ENCODE data around the gene LRRC7.
A peak's percentile ranks its signal among the peaks of the same experiment; 100 is the strongest.

The LRRC7 gene

GRCh38 chr1:69567652-69568420, at the start of gene LRRC7:
Gene LRRC7, plus strand, starts transcription at chr1:69567922. Its CDS starts 718 bp downstream, at chr1:69568640.
- peak in 1 of 2 experiments; percentile 14 for DNase-seq

DNA sequence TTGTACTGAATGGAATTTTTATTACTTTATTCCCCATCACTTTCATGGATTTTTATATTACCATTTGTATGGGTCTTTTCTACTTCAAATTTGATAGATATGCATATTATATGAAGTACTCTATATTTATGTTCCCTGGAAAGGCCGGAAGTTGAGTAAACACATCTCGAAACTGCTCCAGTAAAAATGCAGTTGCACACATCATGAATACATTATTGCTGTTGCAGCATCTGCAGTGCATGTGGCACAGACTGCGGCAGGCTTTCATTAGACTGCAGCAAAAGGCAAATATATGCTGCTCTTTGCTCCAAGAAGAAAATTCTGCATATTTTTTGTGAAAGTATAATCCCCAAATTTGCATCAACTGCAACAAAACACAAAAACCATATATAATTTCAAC, 48.7 kb upstream of the LRRC7 start:
- no peak for DNase-seq

DNA sequence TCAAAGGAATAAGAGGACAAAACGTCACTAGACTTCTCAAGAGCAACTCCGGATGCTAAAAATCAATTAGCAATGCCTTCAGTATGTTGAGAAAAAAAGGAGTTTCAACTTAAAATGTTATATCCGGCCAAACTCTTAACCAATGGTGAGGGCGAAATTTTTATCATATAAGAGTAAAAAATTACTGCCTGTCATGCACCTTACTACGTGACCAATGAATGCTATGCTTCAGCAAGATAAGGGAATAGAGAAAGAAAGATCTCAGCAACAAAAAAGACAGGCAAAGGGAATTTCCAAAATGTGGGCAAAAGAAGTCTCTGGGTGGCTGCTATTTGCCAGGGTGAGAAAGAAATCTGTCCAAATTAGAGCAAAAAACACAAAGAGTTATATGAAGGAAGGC, 47.4 kb upstream of the LRRC7 start:
- DNase-seq = no peak

GRCh38 chr1:69523032-69523431, 44.7 kb upstream of the LRRC7 start:
- DNase-seq = no peak

GRCh38 chr1:69523461-69523860, 44.3 kb upstream of the LRRC7 start:
- DNase-seq = no peak

DNA sequence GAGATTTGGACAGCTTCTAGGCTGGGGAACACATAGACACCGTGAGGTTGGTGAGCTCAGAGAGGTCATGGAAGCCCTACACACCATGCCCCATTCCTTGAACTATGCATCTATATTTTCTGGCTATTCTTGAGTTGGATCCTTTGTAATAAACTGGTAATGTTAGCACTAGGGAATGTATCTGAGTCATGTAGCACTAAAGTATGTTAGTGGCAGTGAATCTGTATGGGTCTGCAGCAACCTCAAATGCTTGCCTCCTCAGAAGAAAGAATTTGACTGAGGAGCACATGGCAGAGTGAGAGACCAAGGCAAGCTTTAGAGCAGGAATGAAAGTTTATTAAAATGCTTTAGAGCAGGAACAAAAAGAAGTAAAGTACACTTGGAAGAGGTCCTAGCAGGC, 43.7 kb upstream of the LRRC7 start:
- no peak for DNase-seq

GRCh38 chr1:69527273-69527672, 40.4 kb upstream of the LRRC7 start:
- no peak for DNase-seq

DNA sequence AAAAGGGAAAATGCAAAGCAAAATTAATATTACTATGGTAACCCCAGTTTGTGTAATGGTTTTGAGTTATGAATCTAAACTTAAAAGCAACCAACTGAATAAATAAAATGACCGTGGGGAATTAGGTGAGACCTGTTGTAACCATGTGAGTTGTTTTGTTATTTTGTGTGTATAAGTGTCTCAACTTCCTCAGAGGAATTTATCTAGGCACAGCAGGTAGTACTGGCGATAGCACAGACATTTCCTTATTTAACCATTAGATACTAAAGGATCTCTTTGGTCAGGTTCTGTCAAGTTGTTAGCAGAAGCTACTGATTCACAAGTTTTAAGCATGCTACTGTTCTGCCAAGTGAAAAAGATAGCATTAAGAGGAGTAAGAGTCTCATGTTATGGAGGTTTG, 39.3 kb upstream of the LRRC7 start:
- DNase-seq = no peak

- no peak for DNase-seq
These were observed 34.4 kb upstream of the LRRC7 start for GRCh38 chr1:69533343-69533742.

DNA sequence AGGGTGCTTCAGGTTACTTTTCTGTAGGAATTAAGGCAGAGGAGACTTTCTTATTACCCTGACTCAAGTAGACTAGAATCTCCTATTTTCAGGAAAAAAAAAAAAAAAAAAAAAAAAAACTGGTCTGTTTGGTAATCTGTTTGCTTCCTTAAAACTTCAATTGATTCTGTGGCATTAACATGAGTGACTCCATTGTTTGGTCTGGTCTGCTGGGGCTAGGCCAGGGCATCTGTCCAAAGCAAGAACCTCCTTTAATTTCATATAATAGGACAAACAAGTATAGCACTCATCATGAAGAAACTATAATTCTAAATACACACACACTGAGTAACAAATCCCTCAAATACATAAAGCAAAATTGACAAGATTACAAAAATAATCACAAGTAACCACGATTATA, 32.9 kb upstream of the LRRC7 start:
- DNase-seq = no peak

DNA sequence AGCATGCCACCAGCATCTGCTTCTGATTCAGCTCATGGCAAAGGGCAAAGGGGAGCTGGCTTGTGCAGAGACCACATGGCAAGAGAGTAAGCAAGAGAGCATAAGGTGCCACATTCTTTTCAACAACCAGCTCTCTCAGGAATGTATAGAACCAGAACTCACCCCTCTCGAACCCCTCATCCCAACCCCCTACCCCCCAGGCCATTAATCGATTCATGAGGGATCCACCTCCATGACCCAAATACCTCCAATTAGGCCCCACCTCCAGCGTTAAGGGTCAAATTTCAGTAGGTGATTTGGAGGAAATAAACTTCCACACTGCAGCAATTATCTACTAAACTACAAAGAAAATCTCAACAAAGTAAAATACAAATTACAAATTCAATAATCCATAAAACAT, 32.2 kb upstream of the LRRC7 start:
- no peak for DNase-seq

GRCh38 chr1:69540052-69540451, 27.7 kb upstream of the LRRC7 start:
- DNase-seq = no peak

GRCh38 chr1:69551476-69552324, 16.0 kb upstream of the LRRC7 start:
- DNase-seq = no peak

GRCh38 chr1:69553726-69554125, 14.0 kb upstream of the LRRC7 start:
- DNase-seq = no peak

- DNase-seq = no peak
These were observed 876 bp downstream of the LRRC7 start for GRCh38 chr1:69568421-69569174.

DNA sequence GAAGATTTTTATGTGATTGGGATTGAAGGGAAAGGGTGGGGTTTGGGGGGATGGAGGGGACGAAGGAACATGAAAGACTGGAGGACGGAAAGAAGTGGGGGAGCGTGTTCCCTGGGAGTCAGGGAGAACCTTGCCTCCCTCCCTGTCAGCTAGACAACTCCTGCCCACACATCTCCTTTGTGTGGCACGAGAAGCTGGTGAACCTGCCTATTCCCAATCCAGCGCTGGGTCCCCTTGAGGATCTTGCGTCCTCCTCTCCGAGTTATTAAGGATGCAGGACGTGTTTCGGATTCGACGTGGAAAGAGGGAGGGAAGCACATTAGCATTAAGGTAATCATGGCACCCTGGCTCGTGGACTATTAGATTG, 1.4 kb downstream of the LRRC7 start:
- no peak for DNase-seq

DNA sequence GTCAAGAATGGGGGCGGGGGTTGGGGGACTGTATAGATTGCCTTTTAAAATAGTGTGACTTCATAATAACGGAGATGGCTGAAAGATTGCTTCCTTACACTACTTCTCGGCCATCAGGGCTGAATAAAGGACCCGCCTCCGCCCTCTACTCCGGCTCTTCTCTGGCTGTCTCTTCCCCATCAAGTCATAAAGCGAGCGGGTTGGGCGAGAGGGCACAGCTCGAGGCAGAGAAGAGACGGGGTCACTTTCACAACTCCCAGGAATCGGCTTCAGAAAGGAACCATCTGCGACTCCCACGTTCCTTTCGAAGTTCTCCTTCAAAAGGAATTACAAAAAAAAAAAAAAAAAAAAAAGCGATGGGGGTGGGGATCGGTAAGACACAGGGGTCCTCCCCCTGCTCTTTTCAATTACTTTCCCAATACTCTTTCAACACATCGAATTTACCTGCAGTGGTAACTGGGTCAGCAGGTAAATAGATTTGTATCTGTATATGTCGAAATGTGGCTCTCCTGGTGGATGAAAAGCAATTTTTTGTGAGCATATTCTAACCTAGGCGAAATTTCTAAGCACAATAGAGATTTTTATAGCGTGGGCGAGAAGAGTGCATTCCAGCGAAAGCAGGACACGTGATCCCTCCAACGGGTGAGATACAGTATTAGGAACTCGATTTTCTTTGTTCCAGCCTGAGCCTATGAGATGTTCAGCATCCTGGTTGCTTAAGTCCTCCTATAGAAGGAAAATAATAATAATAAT, 2.0 kb downstream of the LRRC7 start:
- DNase-seq = no peak

GRCh38 chr1:69570356-69570755, 2.6 kb downstream of the LRRC7 start:
- no peak for DNase-seq

GRCh38 chr1:69572921-69573320, 5.2 kb downstream of the LRRC7 start:
- no peak for DNase-seq

- DNase-seq = no peak
These were observed 6.2 kb downstream of the LRRC7 start for GRCh38 chr1:69573911-69574310.

GRCh38 chr1:69585666-69586065, 17.9 kb downstream of the LRRC7 start:
- no peak for DNase-seq

GRCh38 chr1:69587391-69587790, 19.7 kb downstream of the LRRC7 start:
- no peak for DNase-seq

DNA sequence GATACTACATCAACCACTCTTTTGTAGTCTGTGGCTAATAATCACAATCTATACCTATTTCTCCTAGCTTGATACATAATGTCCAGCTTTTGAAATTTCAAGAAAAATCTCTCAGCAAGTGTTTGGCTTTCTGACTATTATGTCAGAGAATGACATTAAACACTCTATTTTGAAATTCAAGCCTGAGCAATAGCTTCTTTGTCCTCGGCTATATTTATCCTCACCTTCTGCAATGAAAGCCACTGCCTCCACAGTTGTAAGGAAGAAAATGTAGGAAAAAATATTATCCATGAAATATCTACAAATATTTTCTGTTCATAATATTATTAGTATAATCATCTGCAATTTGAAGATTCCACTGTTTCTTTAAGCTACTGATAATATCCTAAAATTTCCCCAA, 22.1 kb downstream of the LRRC7 start:
- no peak for DNase-seq
